Measurements from ENCODE around the gene DUSP12. TPM values are rescaled to one million over a fixed set of nuclear protein-coding genes. Genes with fewer than 3 reads are reported as not detected.

Gene DUSP12
- total RNA-seq, 3 donors from 2014 or later = 14.6 to 44.9 (median 36.1) TPM

- H3K27me3 ChIP-seq = no peaks in the 10 kb centered on the region
- H3K4me1 ChIP-seq = no peaks in the 10 kb centered on the region
- H3K27ac ChIP-seq = no peak overlapping the region
- DNase-seq (ENCODE audit: low spot score in 2 of 2) = no peak
- H3K36me3 ChIP-seq = no peaks in the 10 kb centered on the region
- no peak overlapping the region for H3K4me3 ChIP-seq
- H3K9me3 ChIP-seq = no peaks in the 10 kb centered on the region
- TF ChIP-seq POLR2A (IDR thresholded peaks at IDR 0.05) (no peak), CTCF (IDR thresholded peaks at IDR 0.05) (no peak), POLR2AphosphoS5 (IDR thresholded peaks at IDR 0.05) (no peak)
- intact Hi-C loops (cut with DNase I; ENCODE audit: low total_unique reads) = no loop called here
Observed at GRCh38 chr1:161771973-161772372, 22.4 kb downstream of the DUSP12 start.

DNA sequence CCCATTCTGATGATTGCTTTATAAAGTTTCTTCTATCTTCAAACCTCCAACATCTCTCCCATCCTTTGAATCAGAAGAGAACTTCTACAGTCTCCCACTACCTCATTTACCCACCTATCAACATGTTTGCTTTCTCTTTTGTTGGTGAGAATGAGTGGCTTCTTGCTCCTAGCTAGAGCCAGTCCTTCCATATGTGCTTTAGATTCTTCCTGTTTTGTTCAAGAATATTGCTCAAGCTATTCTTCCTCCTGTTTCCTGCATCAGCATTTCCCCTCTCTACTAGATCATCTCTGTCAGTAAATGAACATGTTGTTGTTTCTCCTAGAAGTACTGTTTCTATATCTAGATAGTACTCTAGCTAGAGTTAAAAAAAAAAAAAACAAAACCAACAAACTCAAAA lies 22.8 kb downstream of the DUSP12 start:
- intact Hi-C loops (cut with DNase I; ENCODE audit: low total_unique reads) = no loop called here
- no peaks in the 10 kb centered on the region for H3K27me3 ChIP-seq
- no peaks in the 10 kb centered on the region for H3K4me1 ChIP-seq
- H3K9me3 ChIP-seq = no peaks in the 10 kb centered on the region
- DNase-seq (ENCODE audit: low spot score in 2 of 2) = no peak
- H3K27ac ChIP-seq = no peak overlapping the region
- TF ChIP-seq POLR2A (IDR thresholded peaks at IDR 0.05) (no peak), POLR2AphosphoS5 (IDR thresholded peaks at IDR 0.05) (no peak), CTCF (IDR thresholded peaks at IDR 0.05) (no peak)
- H3K4me3 ChIP-seq = no peak overlapping the region
- no peaks in the 10 kb centered on the region for H3K36me3 ChIP-seq

GRCh38 chr1:161773791-161774190 lies 24.2 kb downstream of the DUSP12 start:
- no peaks in the 10 kb centered on the region for H3K27me3 ChIP-seq
- H3K9me3 ChIP-seq = no peaks in the 10 kb centered on the region
- H3K4me1 ChIP-seq = no peaks in the 10 kb centered on the region
- no peak for DNase-seq (ENCODE audit: low spot score in 2 of 2)
- no peaks in the 10 kb centered on the region for H3K36me3 ChIP-seq
- intact Hi-C loops (cut with DNase I; ENCODE audit: low total_unique reads) = no loop called here
- no peak overlapping the region for H3K4me3 ChIP-seq
- no peak overlapping the region for H3K27ac ChIP-seq
- TF ChIP-seq CTCF (IDR thresholded peaks at IDR 0.05) (no peak), POLR2A (IDR thresholded peaks at IDR 0.05) (no peak)

DNA sequence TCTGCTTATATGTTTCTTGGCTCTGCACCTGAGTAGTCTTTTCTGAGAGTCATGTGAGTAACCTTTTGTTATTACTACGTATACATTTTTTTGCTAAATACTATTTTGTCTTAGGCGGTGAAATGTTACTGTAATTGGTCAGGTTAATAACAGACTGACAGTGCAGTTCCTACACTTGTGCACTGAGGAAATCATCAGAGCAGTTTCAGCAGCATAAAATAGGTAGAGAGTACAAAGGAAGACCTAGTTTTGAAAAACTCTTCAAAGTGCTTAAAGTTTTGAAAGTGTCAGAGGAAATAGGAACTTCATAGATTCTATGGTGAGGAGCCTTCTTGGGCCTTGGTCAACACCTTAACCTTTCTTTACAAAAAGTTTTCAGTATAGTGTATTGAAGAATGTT lies 27.7 kb downstream of the DUSP12 start:
- H3K36me3 ChIP-seq = no peaks in the 10 kb centered on the region
- no peak for DNase-seq (ENCODE audit: low spot score in 2 of 2)
- H3K9me3 ChIP-seq = no peaks in the 10 kb centered on the region
- TF ChIP-seq POLR2A (IDR thresholded peaks at IDR 0.05) = no peak
- no peak for TF ChIP-seq POLR2AphosphoS5 (IDR thresholded peaks at IDR 0.05)
- no peak for TF ChIP-seq CTCF (IDR thresholded peaks at IDR 0.05)
- H3K27ac ChIP-seq = no peak overlapping the region
- intact Hi-C loops (cut with DNase I; ENCODE audit: low total_unique reads) = no loop called here
- H3K4me1 ChIP-seq = no peaks in the 10 kb centered on the region
- no peak overlapping the region for H3K4me3 ChIP-seq
- H3K27me3 ChIP-seq = no peaks in the 10 kb centered on the region

- DNase-seq (ENCODE audit: low spot score in 2 of 2) = no peak
- Histone ChIP-seq H3K36me3 (no peaks in the 10 kb centered on the region), H3K4me1 (no peaks in the 10 kb centered on the region), H3K27ac (no peak overlapping the region), H3K9me3 (no peaks in the 10 kb centered on the region), H3K4me3 (no peak overlapping the region), H3K27me3 (no peaks in the 10 kb centered on the region)
- TF ChIP-seq POLR2AphosphoS5 (IDR thresholded peaks at IDR 0.05) = no peak
- no peak for TF ChIP-seq CTCF (IDR thresholded peaks at IDR 0.05)
- TF ChIP-seq POLR2A (IDR thresholded peaks at IDR 0.05) = no peak
- intact Hi-C loops (cut with DNase I; ENCODE audit: low total_unique reads) = no loop called here
Observed at GRCh38 chr1:161778522-161778921, 28.9 kb downstream of the DUSP12 start.
